NCI-H1092 (cell line): ENCODE data around the gene USP10.

Experiments
- DNase-seq: peaks from one replicate; lab custom pipeline; 2025; lab: John Stamatoyannopoulos, UW

Gene USP10

GRCh38 chr16:84823926-84824325 is 124.1 kb downstream of the USP10 start:
- DNase-seq, result no peak

GRCh38 chr16:84825896-84826557 is 126.2 kb downstream of the USP10 start:
- DNase-seq, result no peak

GRCh38 chr16:84826558-84826941 is 126.8 kb downstream of the USP10 start:
- no peak for DNase-seq

- no peak for DNase-seq
Measured at GRCh38 chr16:84827131-84827574, 127.4 kb downstream of the USP10 start.

- DNase-seq, result no peak
Measured at GRCh38 chr16:84827897-84828296, 128.1 kb downstream of the USP10 start.

DNA sequence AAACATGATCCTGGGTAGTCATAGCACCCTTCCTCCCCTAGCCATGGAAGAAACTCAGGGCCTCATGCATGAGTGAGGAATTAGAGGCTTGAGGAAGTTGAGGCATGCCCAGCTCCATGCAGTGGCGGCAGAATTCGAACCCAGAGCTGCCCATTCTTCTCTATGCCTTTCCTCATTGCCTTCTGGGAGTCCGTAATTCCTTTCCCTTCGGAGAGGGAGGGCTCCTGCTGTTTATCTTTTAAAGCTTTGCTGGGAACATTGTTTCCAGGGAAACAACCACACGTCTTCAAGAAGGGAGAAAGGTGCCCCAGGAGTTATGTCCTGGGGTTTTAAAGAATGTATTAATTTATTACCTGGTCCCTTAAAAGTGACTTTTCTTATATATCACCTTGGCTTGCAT is 128.5 kb downstream of the USP10 start:
- DNase-seq, result no peak
